IMR-90 (cell line): Measurements from ENCODE around the gene CMSS1. TPM values are rescaled to one million over a fixed set of nuclear protein-coding genes. Genes with fewer than 3 reads are reported as not detected.

Experiments used
- ATAC-seq: fragments of 200-7000 bp; cut with Tn5 transposase; 2 replicates; pipeline ENCODE4 v1.9.1; 2020; ENCODE audit warnings: low read depth, mild to moderate bottlenecking, moderate library complexity
- BruUV-seq: library from RNA; stranded (reverse); fragments of 400-500 nt; replicated peaks from 2 replicates; lab custom pipeline; 2021; lab: Mats Ljungman, UMichigan
- CTCF ChIA-PET: fragments of 300-600 bp; formaldehyde crosslinking; extraction: SDS; loops from one replicate; lab custom pipeline; 2021; ENCODE audit warnings: antibody characterized with exemption; lab: Yijun Ruan, JAX
- POLR2A ChIA-PET: fragments of 300-600 bp; sonication (Branson Sonifier 250); formaldehyde crosslinking; loops from one replicate; lab custom pipeline; 2022; ENCODE audit warnings: antibody characterized with exemption; ENCODE audit not compliant: unreplicated experiment; lab: Charles Lee
- DNase-seq: peaks from one replicate; pipeline ENCODE4 v3.0.0; 2013
- H2AFZ ChIP-seq: replicated peaks from 2 replicates; pipeline ENCODE3; 2013; ENCODE audit warnings: low read length, mild to moderate bottlenecking; ENCODE audit not compliant: poor library complexity
- H2AK5ac ChIP-seq: 2 replicates; pipeline ENCODE4 v1.6.1; 2013; ENCODE audit warnings: low read depth, low read length, inconsistent platforms
- H2AK9ac ChIP-seq: replicated peaks from 2 replicates; pipeline ENCODE3; 2013; ENCODE audit warnings: mild to moderate bottlenecking, low read depth, low read length, moderate library complexity; ENCODE audit not compliant: poor library complexity
- H2BK120ac ChIP-seq: 2 replicates; pipeline ENCODE4 v1.6.1; 2013; ENCODE audit warnings: low read depth, low read length, inconsistent platforms
- H2BK15ac ChIP-seq: 3 replicates; pipeline ENCODE4 v1.6.1; 2013; ENCODE audit warnings: low read depth, low read length, inconsistent platforms
- H2BK20ac ChIP-seq: 2 replicates; pipeline ENCODE4 v1.6.1; 2013; ENCODE audit warnings: low read depth, mild to moderate bottlenecking, inconsistent platforms, low read length, moderate library complexity
- H2BK5ac ChIP-seq: 2 replicates; pipeline ENCODE4 v1.6.1; 2013; ENCODE audit warnings: mild to moderate bottlenecking, low read depth, low read length, inconsistent platforms; ENCODE audit not compliant: poor library complexity, severe bottlenecking
- H3K14ac ChIP-seq: replicated peaks from 2 replicates; pipeline ENCODE4 v1.6.1; 2013; ENCODE audit warnings: low read depth, low read length, inconsistent platforms
- H3K18ac ChIP-seq: 2 replicates; pipeline ENCODE4 v1.6.1; 2013; ENCODE audit warnings: low read depth, low read length, control low read depth
- H3K23ac ChIP-seq: 2 replicates; pipeline ENCODE4 v1.6.1; 2013; ENCODE audit warnings: low read depth, low read length, inconsistent platforms
- H3K27ac ChIP-seq: 2 replicates; pipeline ENCODE4 v1.5.1; 2013; ENCODE audit warnings: mild to moderate bottlenecking, control low read depth, low read length; ENCODE audit not compliant: insufficient read depth
- H3K27me3 ChIP-seq: 2 replicates; pipeline ENCODE4 v1.6.1; 2013; ENCODE audit warnings: low read length; ENCODE audit not compliant: control insufficient read depth, insufficient read depth
- H3K36me3 ChIP-seq: 2 replicates; pipeline ENCODE4 v1.6.1; 2013; ENCODE audit warnings: low read length, mixed read lengths; ENCODE audit not compliant: control insufficient read depth, insufficient read depth
- H3K4ac ChIP-seq: 2 replicates; pipeline ENCODE4 v1.6.1; 2013; ENCODE audit warnings: low read depth, low read length, inconsistent platforms
- H3K4me1 ChIP-seq: 2 replicates; pipeline ENCODE4 v1.6.1; 2013; ENCODE audit warnings: low read length, mixed read lengths; ENCODE audit not compliant: control insufficient read depth, insufficient read depth
- H3K4me2 ChIP-seq: 2 replicates; pipeline ENCODE4 v1.6.1; 2013; ENCODE audit warnings: low read depth, mild to moderate bottlenecking, control low read depth, low read length, moderate library complexity
- H3K4me3 ChIP-seq: 2 replicates; pipeline ENCODE4 v1.5.1; 2013; ENCODE audit warnings: low read depth, mild to moderate bottlenecking, control low read depth, low read length, moderate library complexity; ENCODE audit not compliant: insufficient read depth
- H3K56ac ChIP-seq: 2 replicates; pipeline ENCODE4 v1.6.1; 2013; ENCODE audit warnings: low read length, inconsistent platforms; ENCODE audit not compliant: insufficient read depth; ENCODE audit errors: extremely low read depth
- H3K79me1 ChIP-seq, 2 experiments: 2 replicates each; pipeline ENCODE4 v1.6.1; 2013; ENCODE audit warnings: low read length in 2 of 2, inconsistent platforms in 1 of 2, low read depth in 1 of 2
- H3K9ac ChIP-seq: 2 replicates; pipeline ENCODE4 v1.6.1; 2013; ENCODE audit warnings: low read depth, low read length, control low read depth
- H3K9me1 ChIP-seq: 2 replicates; pipeline ENCODE4 v1.6.1; 2013; ENCODE audit warnings: low read length, inconsistent platforms; ENCODE audit not compliant: insufficient read depth
- H3K9me3 ChIP-seq: 2 replicates; pipeline ENCODE4 v1.6.1; 2013; ENCODE audit warnings: low read length; ENCODE audit not compliant: control insufficient read depth, insufficient read depth
- H4K20me1 ChIP-seq: 2 replicates; pipeline ENCODE4 v1.6.1; 2013; ENCODE audit warnings: low read length, inconsistent platforms; ENCODE audit not compliant: insufficient read depth
- H4K5ac ChIP-seq: 2 replicates; pipeline ENCODE4 v1.6.1; 2013; ENCODE audit warnings: mild to moderate bottlenecking, low read depth, low read length, control low read depth
- H4K8ac ChIP-seq, 2 experiments: 2 replicates each; pipeline ENCODE4 v1.6.1; 2013; ENCODE audit warnings: low read depth in 2 of 2, low read length in 2 of 2, control low read depth in 1 of 2, inconsistent platforms in 1 of 2
- H4K91ac ChIP-seq: 2 replicates; pipeline ENCODE4 v1.6.1; 2013; ENCODE audit warnings: low read depth, low read length, inconsistent platforms; ENCODE audit not compliant: insufficient read depth
- CHD1 ChIP-seq: IDR thresholded peaks from 2 replicates; pipeline ENCODE4 v1.6.1; 2012; ENCODE audit warnings: low read depth, low read length, improper control_type of control experiment
- MXI1 ChIP-seq: IDR thresholded peaks from 2 replicates; pipeline ENCODE4 v1.6.1; 2012; ENCODE audit warnings: low read depth, mild to moderate bottlenecking, low read length, moderate library complexity, borderline replicate concordance
- POLR2A ChIP-seq: IDR thresholded peaks from 2 replicates; pipeline ENCODE4 v1.6.1; 2012; ENCODE audit warnings: mild to moderate bottlenecking, low read depth, low read length
- RAD21 ChIP-seq: IDR thresholded peaks from 2 replicates; pipeline ENCODE4 v1.6.1; 2012; ENCODE audit warnings: low read length, improper control_type of control experiment
- RCOR1 ChIP-seq: IDR thresholded peaks from 2 replicates; pipeline ENCODE4 v1.6.1; 2012; ENCODE audit warnings: mild to moderate bottlenecking, low read length, improper control_type of control experiment; ENCODE audit not compliant: insufficient replicate concordance
- WGBS, 2 experiments: methylation state at CpG; one replicate each; pipeline versions ENCODE4 v1.1.5 to v1.1.7; 2013; ENCODE audit warnings: missing lambda C conversion rate in 2 of 2; ENCODE audit not compliant: insufficient read length in 1 of 2; ENCODE audit errors: extremely low coverage in 2 of 2; 5-methylcytosine and 5-hydroxymethylcytosine counted together
- dilution Hi-C: fragments of 300-500 bp; cut with HindIII; formaldehyde crosslinking; loops from one replicate; pipeline ENCODE4 v1.14.3; 2018; ENCODE audit warnings: low sequenced_read_pairs; ENCODE audit not compliant: unreplicated experiment
- in situ Hi-C: fragments of 300-500 bp; cut with MboI; formaldehyde crosslinking; loops from 3 replicates; pipeline ENCODE4 v1.14.3; 2019; ENCODE audit warnings: low sequenced_read_pairs, inconsistent platforms, mixed read lengths
- intact Hi-C: fragments of 100-400 bp; cut with micrococcal nuclease; formaldehyde crosslinking; loops from 2 replicates; pipeline ENCODE4 v1.10.0; 2022
- polyA plus RNA-seq, 3 experiments: library from polyadenylated mRNA; depleted of rRNA; stranded (reverse); fragments of >200 nt; gene quantifications; 2 replicates each; pipeline ENCODE4 v1.2.3, GENCODE V29; 2012; ENCODE audit warnings: low replicate concordance in 1 of 3
- total RNA-seq: library from RNA; depleted of rRNA; stranded (reverse); fragments of >200 nt; gene quantifications from 2 replicates; pipeline ENCODE4 v1.2.3, GENCODE V29; 2012
- TF ChIP-seq, protein P1 (sequence below): fragments of 150-350 bp; IDR thresholded peaks from 2 replicates; pipeline ENCODE4 v1.6.1; 2017; ENCODE audit warnings: mild to moderate bottlenecking, antibody characterized with exemption, low read length, low read depth
- TF ChIP-seq, protein P2 (sequence below): fragments of 150-350 bp; IDR thresholded peaks from 2 replicates; pipeline ENCODE4 v1.6.1; 2016; ENCODE audit warnings: low read depth, mild to moderate bottlenecking, low read length, moderate library complexity, borderline replicate concordance

Gene CMSS1
- total and polyA plus RNA-seq, 2 of the 4 experiments (the other 2 are of a cell fraction) = 12.5 to 13.6 TPM

DNA sequence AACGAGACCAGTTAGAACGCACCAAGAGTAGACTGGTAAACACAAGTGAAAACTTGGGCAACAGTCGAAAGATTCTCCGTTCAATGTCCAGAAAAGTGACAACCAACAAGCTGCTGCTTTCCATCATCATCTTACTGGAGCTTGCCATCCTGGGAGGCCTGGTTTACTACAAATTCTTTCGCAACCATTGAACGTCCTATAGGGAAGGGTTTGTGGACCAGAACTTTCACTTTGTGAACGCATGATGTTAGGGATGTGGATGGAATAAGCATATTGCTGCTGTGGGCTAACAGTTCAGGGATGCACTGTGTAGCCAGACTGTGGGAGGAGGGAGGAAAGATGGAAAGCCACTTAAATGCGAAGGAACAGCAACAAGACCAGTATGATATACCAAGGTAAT, 408.2 kb downstream of the CMSS1 start:
- peak overlapping the region; percentile 84; the same call in 1 of the 2 replicates for H2AK5ac ChIP-seq
- H4K5ac ChIP-seq = no peak overlapping the region
- H2BK20ac ChIP-seq = peak overlapping the region; percentile 71
- no peaks in the 10 kb centered on the region for H4K20me1 ChIP-seq
- dilution Hi-C loops (no loop called here), in situ Hi-C loops (no loop called here), intact Hi-C loops (no loop called here)
- ChIA-PET POLR2A (no interaction called here), CTCF (interaction anchor here (0.5 kb wide), 1 partner anchor 155 kb away, joined by 3 read pairs; no protein-coding TSS in a partner anchor)
- no peaks in the 10 kb centered on the region for H3K9me1 ChIP-seq
- H3K27me3 ChIP-seq = no peaks in the 10 kb centered on the region
- H3K27ac ChIP-seq = no peak overlapping the region
- H2AK9ac ChIP-seq = no peak overlapping the region
- H2BK120ac ChIP-seq = peak overlapping the region; percentile 89
- H2BK15ac ChIP-seq = peak overlapping the region; percentile 79; the same call in 2 of the 3 replicates
- DNase-seq = no peak
- H3K4me2 ChIP-seq = no peak overlapping the region
- 89% methylated on average over 3 of the region's 8 CpGs; no CpG with 5 or more reads in 1 of the 2 experiments for WGBS, 2 experiments
- peak overlapping the region; percentile 73 for H3K4ac ChIP-seq
- H2BK5ac ChIP-seq = no peak overlapping the region
- H2AFZ ChIP-seq = no peak overlapping the region
- no TSS peak for BruUV-seq
- no peaks in the 10 kb centered on the region for H3K36me3 ChIP-seq
- no peaks in the 10 kb centered on the region for H3K79me1 ChIP-seq
- H3K56ac ChIP-seq = no peak overlapping the region
- ATAC-seq = no peak
- H4K8ac ChIP-seq = no peak overlapping the region
- H3K9ac ChIP-seq = no peak overlapping the region
- no peak overlapping the region for H3K18ac ChIP-seq
- H3K9me3 ChIP-seq = peaks cover 5% of the 10 kb centered on the region
- no peak overlapping the region for H3K4me3 ChIP-seq
- H3K14ac ChIP-seq = peak overlapping the region; percentile 38
- H3K4me1 ChIP-seq = peaks cover 7% of the 10 kb centered on the region; the same call in 1 of the 2 replicates
- no peak overlapping the region; the same call in 1 of the 2 replicates for H3K23ac ChIP-seq
- TF ChIP-seq, protein P1, sequence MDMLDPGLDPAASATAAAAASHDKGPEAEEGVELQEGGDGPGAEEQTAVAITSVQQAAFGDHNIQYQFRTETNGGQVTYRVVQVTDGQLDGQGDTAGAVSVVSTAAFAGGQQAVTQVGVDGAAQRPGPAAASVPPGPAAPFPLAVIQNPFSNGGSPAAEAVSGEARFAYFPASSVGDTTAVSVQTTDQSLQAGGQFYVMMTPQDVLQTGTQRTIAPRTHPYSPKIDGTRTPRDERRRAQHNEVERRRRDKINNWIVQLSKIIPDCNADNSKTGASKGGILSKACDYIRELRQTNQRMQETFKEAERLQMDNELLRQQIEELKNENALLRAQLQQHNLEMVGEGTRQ = no peak
- TF ChIP-seq RCOR1 = no peak
- TF ChIP-seq RAD21 = no peak
- TF ChIP-seq POLR2A = no peak
- TF ChIP-seq MXI1 = no peak
- TF ChIP-seq CHD1 = no peak
- TF ChIP-seq, protein P2, sequence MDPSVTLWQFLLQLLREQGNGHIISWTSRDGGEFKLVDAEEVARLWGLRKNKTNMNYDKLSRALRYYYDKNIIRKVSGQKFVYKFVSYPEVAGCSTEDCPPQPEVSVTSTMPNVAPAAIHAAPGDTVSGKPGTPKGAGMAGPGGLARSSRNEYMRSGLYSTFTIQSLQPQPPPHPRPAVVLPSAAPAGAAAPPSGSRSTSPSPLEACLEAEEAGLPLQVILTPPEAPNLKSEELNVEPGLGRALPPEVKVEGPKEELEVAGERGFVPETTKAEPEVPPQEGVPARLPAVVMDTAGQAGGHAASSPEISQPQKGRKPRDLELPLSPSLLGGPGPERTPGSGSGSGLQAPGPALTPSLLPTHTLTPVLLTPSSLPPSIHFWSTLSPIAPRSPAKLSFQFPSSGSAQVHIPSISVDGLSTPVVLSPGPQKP = no peak
- no peak overlapping the region for H4K91ac ChIP-seq
